ENCODE measurements around the gene ATF6B. TPM values are rescaled to one million over a fixed set of nuclear protein-coding genes. Genes with fewer than 3 reads are reported as not detected.
A peak's percentile ranks its signal among the peaks of the same experiment; 100 is the strongest.

ATF6B gene
- total RNA-seq, 1 experiment from 2014 or later: 45.3 TPM

- peak overlapping the region; percentile 93 for H3K4me2 ChIP-seq (ENCODE audit: insufficient read depth, insufficient read length, low read length)
- no peak for DNase-seq
- no peak overlapping the region for H3K27ac ChIP-seq (ENCODE audit: insufficient read length, low read depth, low read length)
- no peaks in the 10 kb centered on the region for H3K9me3 ChIP-seq (ENCODE audit: control insufficient read depth, low read depth, low read length)
- peaks cover 11 to 35% (median 28%) of the 10 kb centered on the region in 3 experiments; a peak in 6 of 7 replicates for H3K36me3 Mint-ChIP-seq (ENCODE audit: insufficient read depth in 1 of 3, low read depth in 3 of 3)
- H3K9me3 Mint-ChIP-seq: no peaks in the 10 kb centered on the region
- H3K27ac Mint-ChIP-seq: peak overlapping the region; percentile 99 to 100 (median 100)
- H3K56ac ChIP-seq (ENCODE audit: insufficient read length, low read depth, low read length): no peak overlapping the region
- no peak overlapping the region for H3K4ac ChIP-seq (ENCODE audit: low read depth, low read length)
- WGBS (ENCODE audit: extremely low coverage, insufficient read length, low lambda C conversion rate): no CpG with 5 or more reads among the region's 9 CpGs
- peaks cover 22 to 35% of the 10 kb centered on the region in 2 experiments for H3K4me1 Mint-ChIP-seq
- no peak overlapping the region for H3K18ac ChIP-seq (ENCODE audit: insufficient read length, low read depth, low read length)
- H3K4me3 Mint-ChIP-seq: peak overlapping the region; percentile 99
- no peak for TF ChIP-seq CTCF (conservative IDR thresholded peaks at IDR 0.05)
- no peak overlapping the region for H2BK5ac ChIP-seq (ENCODE audit: insufficient read length, low read length)
- H3K79me2 ChIP-seq (ENCODE audit: insufficient read depth, low read length): no peaks in the 10 kb centered on the region
- no peak overlapping the region for H3K23ac ChIP-seq (ENCODE audit: insufficient read length, low read depth, low read length)
- peaks cover 3% of the 10 kb centered on the region for H3K23me2 ChIP-seq (ENCODE audit: insufficient read length, low read depth, low read length, poor library complexity, severe bottlenecking)
- no peaks in the 10 kb centered on the region for H3K4me1 ChIP-seq (ENCODE audit: insufficient read depth, low read length)
- H3K9ac ChIP-seq (ENCODE audit: extremely low read depth, insufficient read length, low read length): peak overlapping the region; percentile 90
- no peaks in the 10 kb centered on the region for H3K27me3 ChIP-seq (ENCODE audit: insufficient read depth, low read length)
- H3K27me3 Mint-ChIP-seq (ENCODE audit: low read depth): no peaks in the 10 kb centered on the region; the same call in 1 of the 2 replicates
- H2BK120ac ChIP-seq (ENCODE audit: low read depth, low read length, poor library complexity, severe bottlenecking): no peak overlapping the region
- no peak overlapping the region for H4K5ac ChIP-seq (ENCODE audit: insufficient read length, low read depth, low read length)
- H2BK15ac ChIP-seq (ENCODE audit: low read depth, low read length): no peak overlapping the region
- H4K91ac ChIP-seq (ENCODE audit: insufficient read length, low read depth, low read length): no peak overlapping the region
- H2AK5ac ChIP-seq (ENCODE audit: insufficient read length, low read length): no peak overlapping the region
- no peak overlapping the region for H3T11ph ChIP-seq (ENCODE audit: low read length)
- peak overlapping the region; percentile 22 for H3K14ac ChIP-seq (ENCODE audit: insufficient read depth, low read length)
- H4K8ac ChIP-seq (replicated peaks; ENCODE audit: insufficient read length, low read depth, low read length): no peak overlapping the region
- H4K20me1 ChIP-seq (ENCODE audit: control insufficient read depth, insufficient read depth, insufficient read length): no peaks in the 10 kb centered on the region
- no peak overlapping the region for H2BK20ac ChIP-seq (ENCODE audit: low read depth, low read length, poor library complexity, severe bottlenecking)
- no peak overlapping the region for H2BK12ac ChIP-seq (ENCODE audit: insufficient read length, low read depth, low read length)
- no peaks in the 10 kb centered on the region for H3K79me1 ChIP-seq (ENCODE audit: insufficient read depth, low read depth, low read length, poor library complexity, severe bottlenecking)
- no peak overlapping the region for H2AFZ ChIP-seq (ENCODE audit: low read length)
These were observed 683 bp downstream of the ATF6B start for GRCh38 chr6:32127409-32127716.

All from H9 (cell line).